ENCODE data around the gene RHBDD3.
A peak's percentile ranks its signal among the peaks of the same experiment; 100 is the strongest.

RHBDD3 gene

DNA sequence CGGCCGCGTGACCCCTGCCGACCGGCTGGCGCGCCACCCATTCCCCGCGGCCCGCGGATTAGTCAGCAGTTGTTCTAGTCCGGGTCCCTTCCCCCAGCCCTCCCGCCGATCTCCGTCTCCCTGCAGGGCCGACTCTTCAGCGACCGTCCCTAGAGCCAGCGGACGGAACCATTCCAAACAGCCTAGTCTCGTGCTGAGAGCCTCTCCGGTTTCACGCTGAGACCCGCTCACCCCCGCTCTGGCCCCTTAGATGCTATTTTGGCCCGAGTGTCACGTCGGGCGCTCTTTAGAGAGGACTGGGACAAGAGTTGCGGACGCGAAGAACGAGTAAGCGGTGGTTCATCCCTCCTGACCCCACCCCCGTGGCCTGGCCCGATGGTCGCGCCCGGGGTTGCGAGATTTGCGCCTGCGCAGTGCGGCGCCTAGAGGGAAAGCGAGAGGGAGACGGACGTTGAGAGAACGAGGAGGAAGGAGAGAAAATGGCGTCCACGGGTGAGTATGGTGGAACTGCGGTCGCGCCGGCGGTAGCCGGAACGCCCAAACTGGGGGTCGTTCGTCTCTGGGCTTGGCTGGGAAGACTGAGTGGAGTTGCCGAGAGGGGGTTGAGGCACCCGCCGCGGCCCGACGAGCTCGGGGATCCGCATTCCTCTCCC, at the start of gene RHBDD3, which contains the start of gene EWSR1:
Gene RHBDD3, minus strand, starts transcription at position 124 of the 653 bp plus-strand sequence. CDS start 2,355 bp downstream, outside the sequence.
Gene EWSR1, plus strand, starts transcription at position 411 of the 653 bp plus-strand sequence. Its CDS starts 69 bp downstream, at position 480.
- peak; percentile 97 for DNase-seq

DNA sequence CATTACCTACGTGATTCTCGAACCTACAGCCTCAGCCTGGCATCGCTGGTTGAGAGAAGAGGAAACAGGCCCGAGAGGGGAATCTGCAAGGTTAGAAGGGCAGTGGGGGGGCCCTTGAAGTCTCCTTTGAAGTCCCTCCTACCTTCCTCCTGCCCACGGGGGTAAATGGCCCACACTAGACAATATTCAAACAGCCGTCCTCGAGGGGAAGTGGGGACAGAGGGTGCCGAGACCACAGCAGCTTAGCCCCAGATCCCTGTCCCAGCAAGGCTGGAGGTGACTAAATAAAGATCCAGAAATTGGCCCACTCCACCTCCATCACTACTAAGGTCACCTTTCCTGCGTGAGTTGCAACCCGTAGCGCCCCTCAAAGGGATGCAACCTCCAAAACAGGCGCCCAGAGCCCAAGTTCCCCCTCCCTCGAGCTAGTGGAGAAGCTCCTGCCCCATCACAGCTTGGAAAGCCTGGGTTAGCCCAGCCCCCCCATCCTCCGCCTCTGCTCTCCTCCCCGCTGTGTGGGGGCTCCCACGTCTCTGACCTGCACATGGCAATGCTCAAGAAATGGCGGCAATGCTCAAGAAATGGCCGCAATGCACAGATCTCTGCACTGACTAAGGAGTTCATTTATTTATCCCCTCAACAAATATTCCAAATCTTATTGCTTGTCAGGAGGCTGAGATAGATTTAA, 48.5 kb upstream of the RHBDD3 start:
- DNase-seq = no peak

DNA sequence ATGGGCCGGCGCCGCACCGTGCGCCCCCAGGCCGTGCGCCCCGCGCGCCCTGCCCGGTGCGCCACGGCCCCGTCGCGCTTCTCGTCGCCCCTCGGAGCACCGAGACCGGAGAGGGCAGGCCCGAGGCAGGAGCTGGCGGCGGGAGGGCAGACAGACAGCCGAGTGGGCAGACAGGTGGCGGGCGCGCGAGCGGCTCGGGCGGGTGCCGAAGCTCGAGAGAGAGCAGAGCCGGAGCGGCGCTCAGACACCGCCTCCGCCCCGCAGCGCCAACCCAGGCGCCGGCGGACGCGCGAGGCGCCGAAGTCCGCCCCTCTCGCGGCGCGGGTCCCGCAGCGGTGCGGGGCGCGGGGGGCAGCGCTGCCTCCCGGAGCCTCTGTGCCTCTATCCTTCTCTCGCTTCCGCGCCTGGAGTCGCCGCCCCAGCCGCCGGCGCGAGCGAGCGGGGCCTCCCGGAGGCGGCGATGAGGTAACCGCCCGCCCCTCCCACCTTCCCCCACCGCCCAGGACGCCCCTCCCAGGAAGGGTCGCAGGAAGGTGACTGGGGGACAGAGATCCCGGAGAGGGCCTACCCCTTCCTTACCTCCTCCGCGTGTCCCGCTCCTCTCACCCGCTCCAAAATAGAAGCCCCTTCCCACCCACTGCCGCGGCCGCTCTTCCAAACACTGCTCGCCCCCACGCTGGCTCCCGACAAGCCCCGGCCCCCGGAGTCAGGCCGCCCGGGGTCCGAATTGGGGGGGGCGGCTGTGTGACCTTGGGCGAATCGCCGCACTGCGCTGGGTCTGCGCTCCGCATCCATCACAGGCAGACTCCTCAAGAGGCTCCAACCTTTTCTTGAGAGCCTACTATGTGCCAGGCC, 47.7 kb upstream of the RHBDD3 start, which contains the start of gene RASL10A:
Gene RASL10A, minus strand, starts transcription at position 412 of the 855 bp plus-strand sequence. CDS start 451 bp downstream, outside the sequence.
- no peak for DNase-seq

DNA sequence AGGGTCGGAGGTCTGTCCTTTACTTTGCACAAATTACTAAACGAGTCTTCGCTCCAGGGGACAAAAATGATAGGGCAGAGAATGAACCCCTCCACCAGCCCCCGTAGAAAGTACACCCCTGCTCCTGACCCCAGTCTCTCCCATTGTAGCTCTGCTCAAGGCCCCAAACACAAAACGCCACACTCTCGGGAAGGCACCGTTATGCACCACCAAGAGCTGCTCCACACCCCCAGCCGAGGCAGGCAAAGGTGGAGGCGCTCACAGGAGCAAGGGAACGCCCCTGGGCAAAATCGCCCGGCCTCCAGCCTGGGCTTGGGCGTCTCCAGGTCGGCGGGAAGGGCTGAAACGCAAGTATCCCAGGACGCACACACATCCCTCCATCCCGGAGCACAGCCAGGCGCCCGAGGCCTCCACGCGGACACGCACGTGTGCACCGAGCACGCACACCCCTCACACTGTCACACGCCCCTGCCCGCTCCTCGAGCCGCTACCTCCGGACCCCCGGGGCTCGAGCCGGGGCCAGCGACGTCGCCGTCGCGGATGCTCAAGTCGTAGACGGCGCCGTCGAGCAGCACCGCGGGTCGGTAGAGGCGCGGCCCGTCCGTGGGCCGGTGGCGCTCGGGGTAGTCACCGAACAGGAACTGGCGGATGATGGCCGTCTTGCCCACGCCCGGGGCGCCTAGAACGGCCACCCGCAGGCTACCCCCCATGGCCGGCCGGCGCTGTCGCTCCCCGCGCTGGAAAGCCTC, 46.9 kb upstream of the RHBDD3 start:
- no peak for DNase-seq

DNA sequence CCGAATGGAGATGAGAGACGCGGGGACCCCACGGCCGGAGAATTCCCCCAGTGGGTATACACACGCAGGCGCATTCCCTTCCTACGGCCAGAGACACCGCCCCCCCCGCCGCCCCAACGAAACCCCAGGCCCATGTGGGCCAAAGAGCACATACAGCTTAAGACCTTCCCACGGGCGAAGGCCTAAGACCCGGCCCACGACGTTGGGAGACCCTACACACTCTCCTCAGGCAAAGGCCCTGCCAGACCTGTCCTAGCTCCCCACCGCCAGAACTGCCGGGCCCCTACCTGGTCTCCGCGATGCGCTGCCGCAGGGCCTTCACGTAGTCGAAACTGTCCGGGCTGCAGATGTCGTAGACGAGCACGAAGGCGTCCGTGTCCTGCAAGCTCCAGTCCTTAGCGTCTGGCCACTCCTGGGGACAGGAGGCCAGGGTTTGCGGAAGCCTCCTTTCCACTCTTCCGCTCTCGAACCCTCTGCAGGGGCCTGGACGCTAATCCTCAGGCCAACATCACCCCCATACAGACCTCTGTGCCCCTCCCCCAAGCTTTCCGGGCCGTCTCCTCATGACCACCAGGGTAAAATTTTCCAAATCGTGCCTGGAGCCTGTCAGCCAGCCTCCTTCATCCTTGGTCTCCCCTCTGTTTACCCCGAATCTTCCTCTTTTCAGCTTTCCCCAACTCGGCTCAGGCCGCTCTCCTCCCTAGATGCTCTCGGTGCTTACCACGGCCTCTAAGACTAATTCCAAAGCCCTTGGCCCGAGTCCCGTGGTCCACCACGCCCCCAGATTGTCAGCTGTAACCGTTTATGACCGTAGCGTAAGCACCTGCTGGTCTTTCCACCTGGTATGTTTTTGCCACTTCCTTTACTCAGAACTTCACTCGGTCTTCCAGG, 46.0 kb upstream of the RHBDD3 start:
- no peak for DNase-seq

DNA sequence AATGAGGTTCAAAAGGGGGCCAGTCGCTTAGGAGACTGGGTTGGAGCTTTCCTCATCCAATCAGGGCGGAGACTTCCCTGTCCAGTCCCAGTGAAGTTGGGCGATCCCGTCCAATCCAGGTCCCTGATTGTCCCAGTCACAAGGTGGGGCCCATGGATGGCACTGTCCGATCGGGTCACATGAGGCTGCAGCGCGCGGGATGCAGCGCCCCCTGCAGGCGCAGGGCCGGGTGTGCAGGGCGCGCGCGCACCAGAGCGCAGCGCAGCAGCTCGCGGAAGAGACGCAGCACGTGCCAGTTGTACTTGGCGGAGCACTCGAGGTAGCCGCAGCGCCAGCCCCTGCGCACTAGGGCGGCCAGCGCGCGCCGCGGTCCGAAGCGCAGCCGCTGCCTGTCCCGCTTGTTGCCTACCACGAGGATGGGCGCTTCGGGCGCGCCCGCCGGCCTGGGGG, 45.4 kb upstream of the RHBDD3 start:
- peak; percentile 57 for DNase-seq

DNA sequence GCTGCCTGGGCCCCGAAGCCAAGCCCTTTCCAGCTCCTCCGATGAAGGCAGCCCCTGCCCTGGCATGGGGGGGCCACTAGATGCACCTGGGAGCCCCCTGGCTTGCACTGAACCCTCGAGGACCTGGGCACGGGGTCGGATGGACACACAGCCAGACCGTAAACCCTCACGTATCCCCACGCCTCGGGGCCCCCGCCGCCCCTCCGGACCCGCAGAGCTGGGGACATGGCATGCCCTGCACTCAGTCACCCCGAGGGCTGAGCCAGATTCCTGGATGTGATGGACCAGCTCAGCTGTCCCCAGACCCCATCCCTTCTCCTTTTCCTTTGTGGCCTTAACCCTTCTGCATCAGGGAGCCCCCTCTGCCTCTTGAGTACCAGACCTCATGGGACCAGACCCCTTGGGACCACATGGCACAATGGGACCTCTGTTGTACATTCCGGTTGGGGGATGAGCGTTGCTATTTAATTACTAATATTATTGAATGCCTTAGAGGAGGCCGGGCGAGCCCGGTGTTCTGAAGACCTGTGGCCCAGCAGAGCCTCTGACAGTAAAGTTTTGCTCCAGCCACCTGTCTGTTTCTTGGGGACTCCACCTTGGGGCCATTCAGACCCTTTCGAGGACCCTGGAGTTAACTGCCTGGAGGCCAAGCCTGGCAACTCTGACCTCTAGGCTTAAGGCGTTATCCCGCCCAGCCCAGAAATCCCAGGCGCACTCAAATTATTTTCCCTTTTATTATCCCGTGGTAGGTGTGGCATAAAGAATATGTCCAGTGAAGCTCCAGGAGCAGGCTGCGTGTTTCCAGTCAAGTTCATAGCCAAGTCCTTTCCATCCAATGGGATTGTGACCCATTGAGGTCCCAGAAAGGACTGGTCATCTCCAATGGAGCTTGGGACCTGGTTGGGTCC, 44.7 kb upstream of the RHBDD3 start:
- DNase-seq = no peak

DNA sequence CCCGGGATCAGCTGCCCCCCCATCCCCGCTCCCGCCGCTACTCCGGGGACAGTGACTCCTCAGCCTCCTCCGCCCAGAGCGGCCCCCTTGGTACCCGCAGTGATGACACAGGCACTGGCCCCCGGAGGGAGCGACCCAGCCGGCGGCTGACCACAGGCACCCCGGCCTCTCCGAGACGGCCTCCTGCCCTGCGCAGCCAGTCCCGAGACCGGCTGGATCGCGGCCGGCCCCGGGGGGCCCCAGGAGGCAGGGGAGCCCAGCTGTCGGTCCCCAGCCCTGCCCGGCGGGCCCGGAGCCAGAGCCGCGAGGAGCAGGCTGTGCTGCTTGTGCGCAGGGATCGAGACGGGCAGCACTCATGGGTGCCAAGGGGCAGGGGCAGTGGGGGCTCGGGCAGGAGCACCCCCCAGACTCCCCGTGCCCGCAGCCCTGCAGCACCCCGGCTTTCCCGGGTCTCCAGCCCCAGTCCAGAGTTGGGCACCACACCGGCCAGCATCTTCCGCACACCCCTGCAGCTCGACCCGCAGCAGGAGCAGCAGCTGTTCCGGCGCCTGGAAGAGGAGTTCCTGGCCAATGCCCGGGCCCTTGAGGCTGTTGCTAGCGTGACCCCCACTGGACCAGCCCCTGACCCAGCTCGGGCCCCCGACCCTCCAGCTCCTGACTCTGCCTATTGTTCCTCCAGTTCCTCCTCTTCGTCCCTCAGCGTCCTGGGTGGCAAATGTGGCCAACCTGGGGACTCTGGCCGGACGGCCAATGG, 43.9 kb upstream of the RHBDD3 start:
- no peak for DNase-seq

DNA sequence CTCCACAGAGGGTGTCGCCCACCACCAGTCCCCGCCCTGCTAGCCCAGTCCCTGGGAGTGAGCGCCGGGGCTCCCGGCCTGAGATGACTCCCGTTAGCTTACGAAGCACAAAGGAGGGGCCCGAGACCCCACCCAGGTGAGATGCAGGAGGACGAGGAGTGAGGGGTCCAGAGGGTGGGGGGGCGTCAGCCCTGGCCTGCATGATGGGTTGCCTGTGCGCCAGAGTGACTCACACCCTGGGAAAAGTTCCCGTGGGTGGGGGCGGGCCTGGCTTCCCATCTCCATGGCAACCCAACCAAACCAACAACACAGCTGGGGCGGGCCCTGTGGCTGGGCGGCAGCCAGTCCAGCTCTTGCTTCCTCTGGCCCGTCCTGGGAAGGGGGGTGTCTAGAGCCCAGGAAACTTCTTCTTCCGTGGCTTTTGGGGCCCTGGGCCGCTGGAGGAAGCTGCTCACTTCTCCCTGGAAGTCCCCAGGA, 43.1 kb upstream of the RHBDD3 start:
- peak; percentile 99 for DNase-seq

DNA sequence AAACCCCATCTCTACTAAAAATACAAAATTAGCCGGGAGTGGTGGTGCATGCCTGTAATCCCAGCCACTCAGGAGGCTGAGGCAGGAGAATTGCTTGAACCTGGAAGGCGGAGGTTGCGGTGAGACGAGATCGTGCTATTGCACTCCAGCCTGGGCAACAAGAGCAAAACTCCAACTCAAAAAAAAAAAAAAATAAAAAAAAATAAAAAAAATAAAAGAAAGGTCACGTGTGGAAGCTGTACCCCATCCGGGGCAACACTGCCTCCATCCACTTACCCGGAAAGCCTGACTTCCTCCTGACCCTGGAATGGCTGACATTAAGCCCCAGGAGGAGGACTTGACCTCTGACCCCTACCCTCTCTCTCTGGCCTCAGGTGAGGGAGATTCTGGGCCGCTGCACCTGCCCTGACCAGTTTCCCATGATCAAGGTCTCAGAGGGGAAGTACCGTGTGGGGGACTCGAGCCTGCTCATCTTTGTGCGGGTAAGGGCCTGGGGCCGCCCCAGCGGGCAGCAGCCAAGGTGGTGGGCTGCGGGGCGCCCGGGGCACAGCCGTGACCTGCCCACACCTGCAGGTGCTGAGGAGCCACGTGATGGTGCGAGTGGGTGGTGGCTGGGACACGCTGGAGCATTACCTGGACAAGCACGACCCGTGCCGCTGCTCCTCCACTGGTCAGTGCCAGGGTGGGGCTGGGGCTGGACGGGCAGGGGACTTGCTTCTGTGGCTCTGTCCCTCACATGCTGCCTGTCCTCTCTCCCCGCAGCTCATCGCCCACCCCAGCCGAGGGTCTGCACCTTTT, 42.5 kb upstream of the RHBDD3 start:
- no peak for DNase-seq

DNA sequence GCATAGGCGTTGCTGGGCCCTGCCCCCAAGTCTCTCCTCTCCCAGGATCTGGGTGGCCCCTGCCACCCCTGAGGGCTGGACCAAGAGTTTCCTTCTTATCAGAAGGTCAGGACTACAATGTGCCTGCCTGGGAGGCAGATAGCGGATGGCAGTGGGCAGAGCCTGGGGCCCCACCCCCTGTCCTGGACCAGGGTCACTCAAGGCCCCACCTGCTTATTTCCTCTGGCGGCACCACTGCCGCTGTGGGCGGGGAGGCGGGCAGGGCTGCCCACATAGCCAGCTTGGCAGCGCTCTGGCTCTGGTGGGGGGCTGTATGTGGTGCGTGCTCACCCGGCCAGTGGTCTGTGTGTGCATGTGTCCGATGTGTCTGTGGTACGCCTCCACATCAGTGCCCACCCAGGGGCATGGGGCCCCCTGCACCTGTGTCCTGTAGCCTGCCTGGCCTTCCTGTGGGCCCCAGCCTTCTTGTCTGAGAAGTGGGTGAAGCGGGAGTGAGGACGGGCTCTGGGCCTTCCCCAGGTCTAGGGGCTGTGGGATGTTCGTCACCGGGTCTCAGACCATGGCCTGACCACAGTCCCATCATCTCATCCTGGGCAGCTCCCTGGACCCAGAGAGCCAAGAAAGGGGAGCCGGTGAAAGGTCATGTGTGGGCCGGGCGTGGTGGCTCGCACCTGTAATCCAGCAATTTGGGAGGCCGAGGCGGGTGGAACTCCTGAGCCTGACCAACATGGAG, 41.7 kb upstream of the RHBDD3 start:
- no peak for DNase-seq

DNA sequence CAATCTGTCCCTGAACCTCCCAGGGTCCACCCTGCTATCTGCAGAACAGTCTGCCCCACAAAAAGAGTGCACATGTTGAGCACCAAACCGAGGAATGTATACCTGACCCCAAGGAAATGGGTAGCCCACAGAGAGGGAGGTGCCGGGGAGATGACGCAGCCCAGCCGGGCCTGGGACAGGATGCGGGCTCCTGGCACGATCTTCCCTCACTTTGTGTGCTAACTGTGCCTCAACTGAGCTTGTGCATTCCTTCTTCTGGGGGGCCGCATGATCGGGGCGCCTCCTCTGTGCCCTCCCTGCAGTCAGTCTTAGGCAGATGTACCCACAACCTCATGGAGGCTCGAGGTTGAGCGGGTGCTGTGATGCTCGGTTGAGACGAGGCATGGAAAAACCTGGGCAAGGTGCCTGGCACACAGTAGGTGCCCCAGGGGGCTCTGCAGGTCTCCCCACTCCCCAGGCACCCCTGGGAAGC, 41.0 kb upstream of the RHBDD3 start:
- no peak for DNase-seq

DNA sequence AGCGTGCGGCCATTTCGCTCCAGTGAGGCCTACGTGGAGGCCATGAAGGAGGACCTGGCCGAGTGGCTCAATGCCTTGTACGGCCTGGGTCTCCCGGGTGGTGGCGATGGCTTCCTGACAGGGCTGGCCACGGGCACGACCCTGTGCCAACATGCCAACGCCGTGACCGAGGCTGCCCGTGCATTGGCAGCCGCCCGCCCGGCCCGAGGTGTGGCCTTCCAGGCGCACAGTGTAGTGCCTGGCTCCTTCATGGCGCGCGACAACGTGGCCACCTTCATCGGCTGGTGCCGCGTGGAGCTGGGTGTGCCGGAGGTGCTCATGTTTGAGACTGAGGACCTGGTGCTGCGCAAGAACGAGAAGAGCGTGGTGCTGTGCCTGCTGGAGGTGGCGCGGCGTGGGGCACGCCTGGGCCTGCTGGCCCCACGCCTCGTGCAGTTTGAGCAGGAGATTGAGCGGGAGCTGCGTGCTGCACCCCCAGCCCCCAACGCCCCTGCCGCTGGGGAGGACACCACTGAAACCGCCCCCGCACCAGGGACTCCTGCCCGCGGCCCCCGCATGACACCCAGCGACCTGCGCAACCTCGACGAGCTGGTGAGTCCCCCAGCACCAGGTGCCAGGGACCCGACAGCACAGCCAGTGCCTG, 40.5 kb upstream of the RHBDD3 start:
- DNase-seq = no peak

DNA sequence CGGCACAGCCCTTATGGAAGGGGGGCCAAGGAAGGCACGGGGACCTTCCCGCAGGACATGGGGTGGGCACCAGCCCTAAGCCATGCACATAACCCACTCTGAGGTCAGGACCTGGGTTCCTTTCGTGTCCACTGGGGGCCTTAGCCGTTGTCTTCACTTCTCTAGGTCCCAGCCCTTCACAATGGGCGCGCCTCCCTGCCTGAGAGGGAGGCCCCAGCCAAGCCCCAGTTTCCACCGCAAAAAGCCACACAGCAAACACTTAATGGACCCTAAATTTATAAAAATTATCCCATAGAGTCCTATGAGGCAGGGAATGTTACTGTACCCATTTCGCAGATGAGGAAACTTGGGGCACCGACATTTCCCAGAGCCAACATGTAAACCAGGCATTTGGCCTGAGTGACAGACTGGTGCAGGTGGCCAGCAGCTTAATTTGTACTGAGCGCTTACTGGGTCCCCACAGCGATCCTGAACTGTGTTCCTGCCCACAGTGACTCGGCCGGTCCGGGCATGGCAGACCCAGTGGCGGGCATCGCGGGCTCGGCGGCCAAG, 39.9 kb upstream of the RHBDD3 start:
- no peak for DNase-seq

DNA sequence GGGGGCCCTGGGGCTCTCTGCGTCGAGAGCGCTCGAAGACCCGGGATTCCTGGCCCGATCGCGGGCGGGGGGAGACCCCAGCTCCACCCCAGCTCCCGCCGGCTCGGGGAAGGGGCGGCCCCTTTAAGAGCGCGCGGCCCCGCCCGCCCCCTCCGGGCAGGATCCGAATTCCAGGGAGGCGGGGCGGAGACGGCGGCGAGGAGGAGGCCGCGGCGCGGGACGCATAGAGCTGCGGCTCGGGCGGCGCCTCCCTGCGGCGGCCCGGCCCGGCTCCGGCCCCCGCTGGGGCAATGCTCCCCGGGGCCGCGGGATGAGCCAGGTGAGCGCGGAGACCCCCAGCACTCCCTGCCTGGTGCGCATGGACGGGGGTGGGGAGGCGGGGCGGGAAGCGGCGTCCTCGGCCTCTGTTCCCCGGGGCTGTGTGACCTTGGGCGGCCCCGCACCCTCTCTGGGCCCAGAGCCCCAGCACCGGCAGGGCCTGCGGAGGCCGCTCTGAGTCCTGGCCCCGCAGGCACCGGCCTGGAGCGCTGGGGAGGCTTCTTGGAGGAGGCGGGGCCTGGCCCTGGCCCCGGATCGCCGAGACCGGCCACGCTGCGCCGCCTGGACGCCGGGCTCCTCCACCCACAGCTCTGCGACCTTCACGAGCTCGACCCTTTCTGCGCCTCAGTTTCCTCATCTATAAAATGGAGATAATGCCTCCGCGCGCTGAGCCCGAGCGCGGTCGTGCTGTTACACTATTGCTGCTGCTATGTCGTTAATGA, 39.2 kb upstream of the RHBDD3 start:
- DNase-seq = peak; percentile 71

Measured in inflammatory macrophage treated with lipopolysaccharide for 4 hours (primary cell).